GDM1 (cell line): ENCODE results near the gene PIK3CD.
"Not testable (repeated sequence)": the region's sequence is repeated elsewhere in the genome, so short reads cannot be mapped to it uniquely, and the experiment has no call there.

Experiments
- DNase-seq: peaks from one replicate; lab custom pipeline; 2025; lab: John Stamatoyannopoulos, UW

The PIK3CD gene

GRCh38 chr1:9654834-9655723 is 3.5 kb downstream of the PIK3CD start:
- DNase-seq = no peak

- no peak for DNase-seq
Observed at GRCh38 chr1:9655836-9656235, 4.3 kb downstream of the PIK3CD start.

GRCh38 chr1:9657521-9658032 is 6.0 kb downstream of the PIK3CD start:
- DNase-seq = no peak

GRCh38 chr1:9658199-9658598 is 6.7 kb downstream of the PIK3CD start:
- DNase-seq = no peak

- no peak for DNase-seq
Observed at GRCh38 chr1:9659328-9659727, 7.8 kb downstream of the PIK3CD start.

- DNase-seq = no peak
Observed at GRCh38 chr1:9663257-9663656, 11.7 kb downstream of the PIK3CD start.

GRCh38 chr1:9665193-9665592 is 13.7 kb downstream of the PIK3CD start:
- DNase-seq = no peak

GRCh38 chr1:9668080-9668479 is 16.5 kb downstream of the PIK3CD start:
- DNase-seq = no peak

GRCh38 chr1:9670085-9670484 is 18.6 kb downstream of the PIK3CD start:
- no peak for DNase-seq

- no peak for DNase-seq
Observed at GRCh38 chr1:9671377-9672140, 20.0 kb downstream of the PIK3CD start.

GRCh38 chr1:9672444-9672843 is 20.9 kb downstream of the PIK3CD start:
- DNase-seq = no peak

GRCh38 chr1:9675393-9675792 is 23.9 kb downstream of the PIK3CD start:
- DNase-seq = no peak

- not testable (repeated sequence) for DNase-seq
Observed at GRCh38 chr1:9676128-9676527, 24.6 kb downstream of the PIK3CD start.

GRCh38 chr1:9676815-9677393 is 25.4 kb downstream of the PIK3CD start:
- no peak for DNase-seq

GRCh38 chr1:9680091-9680490 is 28.6 kb downstream of the PIK3CD start:
- DNase-seq = no peak

- no peak for DNase-seq
Observed at GRCh38 chr1:9680828-9681227, 29.3 kb downstream of the PIK3CD start.

- DNase-seq = no peak
Observed at GRCh38 chr1:9684801-9685200, 33.3 kb downstream of the PIK3CD start.

GRCh38 chr1:9687120-9687873 is 35.8 kb downstream of the PIK3CD start:
- DNase-seq = no peak

- no peak for DNase-seq
Observed at GRCh38 chr1:9687874-9688582, 36.5 kb downstream of the PIK3CD start.

- no peak for DNase-seq
Observed at GRCh38 chr1:9688599-9688998, 37.1 kb downstream of the PIK3CD start.

GRCh38 chr1:9689011-9689706 is 37.6 kb downstream of the PIK3CD start:
- no peak for DNase-seq
